HG02642 (cell line): ENCODE data around the gene NHLH1.

Source experiments
- ATAC-seq: cut with Tn5 transposase; IDR thresholded peaks from one replicate; pipeline ENCODE4 v1.9.1; 2021; ENCODE audit warnings: mild to moderate bottlenecking; ENCODE audit not compliant: unreplicated experiment, poor library complexity

The NHLH1 gene

GRCh38 chr1:160357286-160358002 lies 9.4 kb upstream of the NHLH1 start:
- ATAC-seq: no peak

- ATAC-seq: no peak
Measured at GRCh38 chr1:160358073-160358472, 8.8 kb upstream of the NHLH1 start.

GRCh38 chr1:160359559-160360226 lies 7.2 kb upstream of the NHLH1 start:
- ATAC-seq: no peak

GRCh38 chr1:160360227-160360695 lies 6.6 kb upstream of the NHLH1 start:
- no peak for ATAC-seq

- ATAC-seq: no peak
Measured at GRCh38 chr1:160361199-160361598, 5.7 kb upstream of the NHLH1 start.

- no peak for ATAC-seq
Measured at GRCh38 chr1:160361814-160362167, 5.1 kb upstream of the NHLH1 start.

- no peak for ATAC-seq
Measured at GRCh38 chr1:160362168-160362957, 4.5 kb upstream of the NHLH1 start.

- ATAC-seq: no peak
Measured at GRCh38 chr1:160363010-160363409, 3.9 kb upstream of the NHLH1 start.

- no peak for ATAC-seq
Measured at GRCh38 chr1:160363951-160364735, 2.7 kb upstream of the NHLH1 start.

- ATAC-seq: no peak
Measured at GRCh38 chr1:160365325-160365724, 1.5 kb upstream of the NHLH1 start.

- no peak for ATAC-seq
Measured at GRCh38 chr1:160367516-160367900, 637 bp downstream of the NHLH1 start.

- no peak for ATAC-seq
Measured at GRCh38 chr1:160367934-160368923, 1.4 kb downstream of the NHLH1 start.

GRCh38 chr1:160369087-160369486 lies 2.2 kb downstream of the NHLH1 start:
- ATAC-seq: no peak

- ATAC-seq: no peak
Measured at GRCh38 chr1:160370561-160371345, 3.9 kb downstream of the NHLH1 start.

GRCh38 chr1:160371346-160371631 lies 4.4 kb downstream of the NHLH1 start:
- ATAC-seq: no peak

GRCh38 chr1:160371756-160372155 lies 4.9 kb downstream of the NHLH1 start:
- no peak for ATAC-seq

GRCh38 chr1:160373696-160374095 lies 6.8 kb downstream of the NHLH1 start:
- ATAC-seq: no peak

GRCh38 chr1:160374306-160375110 lies 7.6 kb downstream of the NHLH1 start:
- ATAC-seq: no peak
